GM21381 (cell line): Measurements from ENCODE around the gene CCNY.

ENCODE experiments used
- ATAC-seq: cut with Tn5 transposase; IDR thresholded peaks from one replicate; pipeline ENCODE4 v1.9.1; 2021; ENCODE audit warnings: mild to moderate bottlenecking, moderate library complexity; ENCODE audit not compliant: unreplicated experiment

CCNY gene

GRCh38 chr10:35379226-35380137 lies 43.2 kb downstream of the CCNY start:
- ATAC-seq: peak; percentile 57

- ATAC-seq: no peak
Measured at GRCh38 chr10:35382096-35382495, 45.8 kb downstream of the CCNY start.

- ATAC-seq: no peak
Measured at GRCh38 chr10:35384265-35384868, 48.1 kb downstream of the CCNY start.

- ATAC-seq: no peak
Measured at GRCh38 chr10:35386594-35387174, 50.4 kb downstream of the CCNY start.

- no peak for ATAC-seq
Measured at GRCh38 chr10:35387768-35388167, 51.5 kb downstream of the CCNY start.

- ATAC-seq: no peak
Measured at GRCh38 chr10:35388197-35388596, 51.9 kb downstream of the CCNY start.

GRCh38 chr10:35388682-35389081 lies 52.4 kb downstream of the CCNY start:
- ATAC-seq: no peak

- no peak for ATAC-seq
Measured at GRCh38 chr10:35390161-35390840, 54.0 kb downstream of the CCNY start.

- ATAC-seq: no peak
Measured at GRCh38 chr10:35390843-35391152, 54.5 kb downstream of the CCNY start.

GRCh38 chr10:35391153-35391953 lies 55.0 kb downstream of the CCNY start:
- no peak for ATAC-seq

- no peak for ATAC-seq
Measured at GRCh38 chr10:35391954-35392262, 55.6 kb downstream of the CCNY start.

GRCh38 chr10:35392482-35393228 lies 56.3 kb downstream of the CCNY start:
- no peak for ATAC-seq

GRCh38 chr10:35394411-35394851 lies 58.1 kb downstream of the CCNY start:
- no peak for ATAC-seq

- no peak for ATAC-seq
Measured at GRCh38 chr10:35394934-35395333, 58.6 kb downstream of the CCNY start.

- no peak for ATAC-seq
Measured at GRCh38 chr10:35396560-35397434, 60.5 kb downstream of the CCNY start.

- no peak for ATAC-seq
Measured at GRCh38 chr10:35397953-35398352, 61.6 kb downstream of the CCNY start.

- ATAC-seq: no peak
Measured at GRCh38 chr10:35398355-35398754, 62.0 kb downstream of the CCNY start.

- ATAC-seq: no peak
Measured at GRCh38 chr10:35398908-35399307, 62.6 kb downstream of the CCNY start.

GRCh38 chr10:35399414-35400009 lies 63.2 kb downstream of the CCNY start:
- no peak for ATAC-seq
